ENCODE results near the gene PAEP. TPM values are rescaled to one million over a fixed set of nuclear protein-coding genes. Genes with fewer than 3 reads are reported as not detected.

The PAEP gene
- total and polyA plus RNA-seq, 7 donors = not detected

GRCh38 chr9:135586601-135587109, 25.1 kb downstream of the PAEP start:
- intact Hi-C loops (cut with DNase I) = no loop called here
- no peak overlapping the region for H3K27ac ChIP-seq
- DNase-seq (peak in 1 of 2 donors; percentile 11), ATAC-seq (no peak)
- TF ChIP-seq CTCF (IDR thresholded peaks at IDR 0.05) = no peak
- H3K4me3 ChIP-seq = no peak overlapping the region
- 59 to 64% (median 63%) methylated on average over 15 of the region's 15 CpGs for whole genome bisulfite sequencing, 3 donors
- no peaks in the 10 kb centered on the region for H3K4me1 ChIP-seq
- no peaks in the 10 kb centered on the region for H3K36me3 ChIP-seq (ENCODE audit: insufficient read depth in 1 of 2, low read depth in 1 of 2)
- H3K27me3 ChIP-seq (ENCODE audit: insufficient read depth in 3 of 3, low read length in 2 of 3) = peaks cover 0 to 38% (median 11%) of the 10 kb centered on the region in 3 donors
- H3K9me3 ChIP-seq = no peaks in the 10 kb centered on the region

- TF ChIP-seq CTCF (IDR thresholded peaks at IDR 0.05) = no peak
- DNase-seq (no peak), ATAC-seq (no peak)
- Histone ChIP-seq H3K4me1 (no peaks in the 10 kb centered on the region), H3K27ac (no peak overlapping the region), H3K9me3 (no peaks in the 10 kb centered on the region), H3K36me3 (ENCODE audit: insufficient read depth in 1 of 2, low read depth in 1 of 2) (no peaks in the 10 kb centered on the region), H3K4me3 (no peak overlapping the region), H3K27me3 (ENCODE audit: insufficient read depth in 3 of 3, low read length in 2 of 3) (peaks cover 0 to 44% (median 11%) of the 10 kb centered on the region in 3 donors)
- WGBS, 3 donors = 10% methylated on average over 7 of the region's 7 CpGs; no CpG with 5 or more reads in 2 of the 3 donors
- intact Hi-C loops (cut with DNase I) = no loop called here
Measured at GRCh38 chr9:135587658-135588057, 26.1 kb downstream of the PAEP start.

GRCh38 chr9:135588371-135588770, 26.8 kb downstream of the PAEP start:
- Histone ChIP-seq H3K9me3 (no peaks in the 10 kb centered on the region), H3K27me3 (ENCODE audit: insufficient read depth in 3 of 3, low read length in 2 of 3) (peaks cover 0 to 43% (median 11%) of the 10 kb centered on the region in 3 donors), H3K4me1 (no peaks in the 10 kb centered on the region), H3K36me3 (ENCODE audit: insufficient read depth in 1 of 2, low read depth in 1 of 2) (no peaks in the 10 kb centered on the region), H3K27ac (no peak overlapping the region), H3K4me3 (no peak overlapping the region)
- TF ChIP-seq CTCF (IDR thresholded peaks at IDR 0.05) = no peak
- WGBS, 3 donors = 92 to 96% (median 93%) methylated on average over 9 of the region's 9 CpGs
- DNase-seq = peak in 1 of 2 donors; percentile 9
- ATAC-seq = no peak
- intact Hi-C loops (cut with DNase I) = no loop called here

- H3K4me3 ChIP-seq = no peak overlapping the region
- no peak overlapping the region for H3K27ac ChIP-seq
- H3K27me3 ChIP-seq (ENCODE audit: insufficient read depth in 3 of 3, low read length in 2 of 3) = peaks cover 0 to 38% (median 11%) of the 10 kb centered on the region in 3 donors
- TF ChIP-seq CTCF (IDR thresholded peaks at IDR 0.05) = no peak
- DNase-seq = peak in 1 of 2 donors; percentile 39
- no peaks in the 10 kb centered on the region for H3K36me3 ChIP-seq (ENCODE audit: insufficient read depth in 1 of 2, low read depth in 1 of 2)
- WGBS, 3 donors = 80 to 88% (median 87%) methylated on average over 20 of the region's 20 CpGs
- no peaks in the 10 kb centered on the region for H3K9me3 ChIP-seq
- ATAC-seq = no peak
- intact Hi-C loops (cut with DNase I) = no loop called here
- H3K4me1 ChIP-seq = no peaks in the 10 kb centered on the region
Measured at GRCh38 chr9:135588886-135589595, 27.5 kb downstream of the PAEP start.

Data from psoas muscle (tissue), 8 donors.